Karpas-422 (cell line): ENCODE measurements around the gene OXSR1. TPM values are rescaled to one million over a fixed set of nuclear protein-coding genes. Genes with fewer than 3 reads are reported as not detected.

ENCODE experiments used
- small RNA-seq: library from RNA; depleted of rRNA; stranded (forward); fragments of <200 nt; gene quantifications from one replicate; pipeline ENCODE3, GENCODE V24; 2014
- total RNA-seq: library from RNA; depleted of rRNA; stranded (reverse); fragments of >200 nt; shearing (Covaris generic); gene quantifications from 2 replicates; pipeline ENCODE4 v1.2.3, GENCODE V29; 2014; ENCODE audit warnings: low replicate concordance; rRNA removed

Gene OXSR1
- total RNA-seq, 1 experiment from 2014 or later: 55.3 TPM

Small RNA genes lying within 50 kb of the gene (small RNA-seq; reads per million reads assigned to genes)
- gene RF00019: not detected
- gene RNU6-235P: not detected

Other genes starting within 250 kb of the OXSR1 start
- 9.7 and 19.9 TPM in 2 replicates for gene VILL, start 174.8 kb upstream of the OXSR1 start, total RNA-seq
- gene PLCD1, start 135.9 kb upstream of the OXSR1 start, total RNA-seq: 0.89 and 2.2 TPM in 2 replicates
- gene DLEC1, start 126.3 kb upstream of the OXSR1 start, total RNA-seq: not detected in 2 replicates
- 23.4 and 34.4 TPM in 2 replicates for gene ACAA1, start 28.4 kb upstream of the OXSR1 start, total RNA-seq
- gene MYD88, start 26.9 kb upstream of the OXSR1 start, total RNA-seq: 11.3 and 23.0 TPM in 2 replicates
- gene SLC22A13, start 100.3 kb downstream of the OXSR1 start, total RNA-seq: 0.90 and 3.3 TPM in 2 replicates
- gene SLC22A14, start 116.8 kb downstream of the OXSR1 start, total RNA-seq: not detected in 2 replicates
- gene XYLB, start 181.2 kb downstream of the OXSR1 start, total RNA-seq: not detected in 2 replicates